Activated CD8-positive, alpha-beta memory T cell treated with anti-CD3 and anti-CD28 coated beads, Interleukin-2, amount 50 U/mL, for 4 hours (primary cell): ENCODE measurements around the gene KRT76.
"Not testable (repeated sequence)": the region's sequence is repeated elsewhere in the genome, so short reads cannot be mapped to it uniquely, and the experiment has no call there.

ENCODE experiments used
- DNase-seq: peaks from one replicate; pipeline ENCODE4 v3.0.0-alpha.2; 2020

The KRT76 gene

GRCh38 chr12:52796429-52796794 lies 19.3 kb upstream of the KRT76 start:
- no peak for DNase-seq

GRCh38 chr12:52795694-52796428 lies 18.7 kb upstream of the KRT76 start, which contains the start of gene KRT3:
Gene KRT3 (minus strand): TSS chr12:52796117. CDS start chr12:52796042, 75 bp downstream.
- DNase-seq: no peak

- not testable (repeated sequence) for DNase-seq
Measured at GRCh38 chr12:52795332-52795674, 18.2 kb upstream of the KRT76 start.

- no peak for DNase-seq
Measured at GRCh38 chr12:52794479-52795331, 17.6 kb upstream of the KRT76 start.

- no peak for DNase-seq
Measured at GRCh38 chr12:52792185-52793029, 15.3 kb upstream of the KRT76 start.

GRCh38 chr12:52791271-52792184 lies 14.4 kb upstream of the KRT76 start:
- no peak for DNase-seq

- DNase-seq: no peak
Measured at GRCh38 chr12:52790427-52791270, 13.5 kb upstream of the KRT76 start.

- DNase-seq: no peak
Measured at GRCh38 chr12:52789637-52790426, 12.7 kb upstream of the KRT76 start.

- DNase-seq: no peak
Measured at GRCh38 chr12:52788876-52789636, 11.9 kb upstream of the KRT76 start.

GRCh38 chr12:52788192-52788875 lies 11.2 kb upstream of the KRT76 start:
- DNase-seq: no peak

- DNase-seq: no peak
Measured at GRCh38 chr12:52787324-52788191, 10.4 kb upstream of the KRT76 start.

- DNase-seq: no peak
Measured at GRCh38 chr12:52784909-52785308, 7.8 kb upstream of the KRT76 start.

GRCh38 chr12:52783563-52784316 lies 6.6 kb upstream of the KRT76 start:
- DNase-seq: no peak

- no peak for DNase-seq
Measured at GRCh38 chr12:52782502-52782901, 5.4 kb upstream of the KRT76 start.

- DNase-seq: no peak
Measured at GRCh38 chr12:52781399-52782082, 4.4 kb upstream of the KRT76 start.

- no peak for DNase-seq
Measured at GRCh38 chr12:52779914-52780313, 2.8 kb upstream of the KRT76 start.

GRCh38 chr12:52778833-52779232 lies 1.7 kb upstream of the KRT76 start:
- no peak for DNase-seq
